ENCODE results near the gene CAPZA3. TPM values are rescaled to one million over a fixed set of nuclear protein-coding genes. Genes with fewer than 3 reads are reported as not detected.

Gene CAPZA3
- total RNA-seq, 2 experiments from 2014 or later = not detected

DNA sequence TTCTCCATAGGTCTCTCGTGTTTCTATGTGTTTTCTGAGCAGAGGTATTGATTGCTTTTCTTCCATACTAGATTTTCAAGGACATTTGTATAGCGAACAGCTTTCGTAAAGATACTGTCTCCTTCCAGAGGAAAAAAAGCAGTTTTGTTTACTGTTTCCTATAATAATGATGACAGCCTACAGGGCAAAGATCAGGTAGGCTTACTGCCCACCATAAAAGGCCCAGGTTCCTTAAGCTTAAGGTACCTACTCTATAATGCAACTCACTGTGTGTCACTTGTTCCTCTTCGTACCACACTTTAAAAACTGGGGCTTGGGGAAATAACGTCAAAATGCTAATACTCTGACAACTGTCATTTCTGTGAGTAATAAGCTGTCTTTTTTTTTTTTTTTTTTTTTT, 6.8 kb upstream of the CAPZA3 start:
- intact Hi-C loops (cut with micrococcal nuclease) = no loop called here
- H3K36me3 Mint-ChIP-seq (ENCODE audit: low read depth) = no peaks in the 10 kb centered on the region
- POLR2A ChIA-PET = no interaction called here
- H3K27me3 Mint-ChIP-seq = no peaks in the 10 kb centered on the region
- no peak overlapping the region for H3K4me3 Mint-ChIP-seq
- ATAC-seq (no peak), DNase-seq (no peak)
- peaks cover 5% of the 10 kb centered on the region for H3K9me3 Mint-ChIP-seq
- no peak overlapping the region for H3K27ac Mint-ChIP-seq
- no peak for TF ChIP-seq CTCF (IDR thresholded peaks at IDR 0.05)
- no peaks in the 10 kb centered on the region for H3K4me1 Mint-ChIP-seq (ENCODE audit: low read depth)
- CTCF ChIA-PET = no interaction called here

GRCh38 chr12:18747895-18748294, 10.0 kb downstream of the CAPZA3 start:
- no peaks in the 10 kb centered on the region for H3K36me3 Mint-ChIP-seq (ENCODE audit: low read depth)
- no peak for TF ChIP-seq CTCF (IDR thresholded peaks at IDR 0.05)
- ATAC-seq (no peak), DNase-seq (no peak)
- ChIA-PET POLR2A (no interaction called here), CTCF (no interaction called here)
- H3K27me3 Mint-ChIP-seq = no peaks in the 10 kb centered on the region
- no peaks in the 10 kb centered on the region for H3K4me1 Mint-ChIP-seq (ENCODE audit: low read depth)
- no peak overlapping the region for H3K4me3 Mint-ChIP-seq
- H3K27ac Mint-ChIP-seq = no peak overlapping the region
- H3K9me3 Mint-ChIP-seq = peaks cover 2% of the 10 kb centered on the region
- intact Hi-C loops (cut with micrococcal nuclease) = no loop called here

DNA sequence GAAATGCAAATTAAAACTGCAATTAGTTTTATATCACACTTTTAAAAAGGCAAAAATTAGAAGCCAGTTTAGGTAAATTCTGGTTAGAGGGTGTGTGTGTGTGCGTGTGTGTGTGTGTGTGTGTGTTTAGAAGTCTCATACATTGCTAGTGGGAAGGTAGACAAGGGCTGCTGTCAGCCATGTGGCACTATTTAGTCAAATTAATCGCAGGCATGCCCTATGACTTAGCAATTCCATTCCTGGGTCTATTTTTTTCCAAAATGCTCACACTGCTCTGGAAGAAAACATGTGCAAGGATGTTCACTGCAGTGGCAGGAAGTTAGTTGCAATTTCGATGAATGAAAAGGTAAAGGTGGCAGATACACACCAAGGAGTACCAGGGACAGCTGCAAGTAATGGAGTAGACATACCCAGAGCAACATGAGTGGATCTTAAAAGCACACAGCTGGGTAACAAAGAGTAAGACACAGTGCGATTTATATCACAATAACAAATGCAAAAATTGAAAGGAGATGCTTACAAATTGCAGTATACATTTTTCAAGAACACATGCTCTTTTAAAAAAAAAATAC, 11.6 kb downstream of the CAPZA3 start:
- POLR2A ChIA-PET = no interaction called here
- DNase-seq (no peak), ATAC-seq (no peak)
- intact Hi-C loops (cut with micrococcal nuclease) = no loop called here
- Mint-ChIP-seq H3K27ac (no peak overlapping the region), H3K9me3 (peaks cover under 1% of the 10 kb centered on the region), H3K4me1 (ENCODE audit: low read depth) (no peaks in the 10 kb centered on the region), H3K4me3 (no peak overlapping the region), H3K27me3 (no peaks in the 10 kb centered on the region), H3K36me3 (ENCODE audit: low read depth) (no peaks in the 10 kb centered on the region)
- no peak for TF ChIP-seq CTCF (IDR thresholded peaks at IDR 0.05)
- CTCF ChIA-PET = no interaction called here

GRCh38 chr12:18750085-18750484, 12.2 kb downstream of the CAPZA3 start:
- Mint-ChIP-seq H3K4me1 (ENCODE audit: low read depth) (no peaks in the 10 kb centered on the region), H3K4me3 (no peak overlapping the region), H3K27ac (no peak overlapping the region), H3K27me3 (no peaks in the 10 kb centered on the region), H3K9me3 (no peaks in the 10 kb centered on the region), H3K36me3 (ENCODE audit: low read depth) (no peaks in the 10 kb centered on the region)
- TF ChIP-seq CTCF (IDR thresholded peaks at IDR 0.05) = no peak
- intact Hi-C loops (cut with micrococcal nuclease) = no loop called here
- no peak for DNase-seq
- ChIA-PET CTCF (no interaction called here), POLR2A (no interaction called here)
- ATAC-seq = no peak

GRCh38 chr12:18751866-18752265, 13.9 kb downstream of the CAPZA3 start:
- no peak overlapping the region for H3K27ac Mint-ChIP-seq
- H3K4me3 Mint-ChIP-seq = no peak overlapping the region
- no peaks in the 10 kb centered on the region for H3K4me1 Mint-ChIP-seq (ENCODE audit: low read depth)
- no peak for ATAC-seq
- POLR2A ChIA-PET = no interaction called here
- TF ChIP-seq CTCF (IDR thresholded peaks at IDR 0.05) = no peak
- DNase-seq = no peak
- no peaks in the 10 kb centered on the region for H3K9me3 Mint-ChIP-seq
- no peaks in the 10 kb centered on the region for H3K36me3 Mint-ChIP-seq (ENCODE audit: low read depth)
- CTCF ChIA-PET = no interaction called here
- intact Hi-C loops (cut with micrococcal nuclease) = no loop called here
- H3K27me3 Mint-ChIP-seq = no peaks in the 10 kb centered on the region
